ENCODE data around the gene CKB. TPM values are rescaled to one million over a fixed set of nuclear protein-coding genes. Genes with fewer than 3 reads are reported as not detected.

CKB gene
- polyA plus RNA-seq, 1 donor (not counting 4 experiments of a cell fraction or from before 2014, with no cell fraction given), result 10.0 TPM

DNA sequence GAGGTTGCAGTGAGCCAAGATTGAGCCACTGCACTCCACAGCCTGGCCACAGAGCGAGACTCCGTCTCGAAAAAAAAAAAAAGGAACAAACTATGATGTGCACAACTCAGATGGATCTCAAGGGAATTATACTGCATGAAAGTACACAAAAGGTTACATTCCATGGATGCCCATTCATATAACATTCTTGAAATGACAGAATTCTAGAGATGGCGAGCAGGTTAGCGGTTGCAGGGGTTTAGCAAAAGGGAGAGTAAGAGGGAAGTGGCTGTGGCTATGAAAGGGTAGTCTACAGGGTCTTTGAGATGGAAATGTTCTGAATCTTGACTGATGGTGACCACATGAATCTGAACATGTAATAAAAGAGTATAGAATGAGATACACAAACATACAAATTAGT lies 49.7 kb downstream of the CKB start:
- H3K9me1 ChIP-seq (ENCODE audit: control insufficient read depth, extremely low read depth, insufficient read depth, low read length), result peaks cover 4% of the 10 kb centered on the region
- DNase-seq (ENCODE audit: low read depth, low spot score), result no peak

More for the DNA sequence above, 49.7 kb downstream of the CKB start:
- TF ChIP-seq EZH2 (IDR thresholded peaks at IDR 0.05; ENCODE audit: low read length), result no peak
- TF ChIP-seq, protein P1, sequence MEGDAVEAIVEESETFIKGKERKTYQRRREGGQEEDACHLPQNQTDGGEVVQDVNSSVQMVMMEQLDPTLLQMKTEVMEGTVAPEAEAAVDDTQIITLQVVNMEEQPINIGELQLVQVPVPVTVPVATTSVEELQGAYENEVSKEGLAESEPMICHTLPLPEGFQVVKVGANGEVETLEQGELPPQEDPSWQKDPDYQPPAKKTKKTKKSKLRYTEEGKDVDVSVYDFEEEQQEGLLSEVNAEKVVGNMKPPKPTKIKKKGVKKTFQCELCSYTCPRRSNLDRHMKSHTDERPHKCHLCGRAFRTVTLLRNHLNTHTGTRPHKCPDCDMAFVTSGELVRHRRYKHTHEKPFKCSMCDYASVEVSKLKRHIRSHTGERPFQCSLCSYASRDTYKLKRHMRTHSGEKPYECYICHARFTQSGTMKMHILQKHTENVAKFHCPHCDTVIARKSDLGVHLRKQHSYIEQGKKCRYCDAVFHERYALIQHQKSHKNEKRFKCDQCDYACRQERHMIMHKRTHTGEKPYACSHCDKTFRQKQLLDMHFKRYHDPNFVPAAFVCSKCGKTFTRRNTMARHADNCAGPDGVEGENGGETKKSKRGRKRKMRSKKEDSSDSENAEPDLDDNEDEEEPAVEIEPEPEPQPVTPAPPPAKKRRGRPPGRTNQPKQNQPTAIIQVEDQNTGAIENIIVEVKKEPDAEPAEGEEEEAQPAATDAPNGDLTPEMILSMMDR (optimal IDR thresholded peaks at IDR 0.05 in 1 of 3, IDR thresholded peaks at IDR 0.05 in 1 of 3, conservative IDR thresholded peaks at IDR 0.05 in 1 of 3; ENCODE audit: extremely low read depth in 1 of 3, insufficient read depth in 2 of 3, low read length in 3 of 3), result no peak
- Histone ChIP-seq H3K9ac (ENCODE audit: control insufficient read depth, extremely low read depth, insufficient read depth, low read length) (no peak overlapping the region), H3K27me3 (ENCODE audit: control insufficient read depth, extremely low read depth, insufficient read depth, low read length) (no peaks in the 10 kb centered on the region), H3K79me2 (ENCODE audit: control insufficient read depth, insufficient read depth, low read length) (peaks cover 3% of the 10 kb centered on the region), H3K4me2 (ENCODE audit: control insufficient read depth, extremely low read depth, insufficient read depth, low read depth, low read length) (no peak overlapping the region), H4K20me1 (ENCODE audit: control insufficient read depth, extremely low read depth, insufficient read depth, low read length) (no peaks in the 10 kb centered on the region), H3K27ac (ENCODE audit: control insufficient read depth, insufficient read depth, low read length) (no peak overlapping the region), H2AFZ (ENCODE audit: control insufficient read depth, low read length) (no peak overlapping the region), H3K36me3 (ENCODE audit: control insufficient read depth in 2 of 2, extremely low read depth in 1 of 2, insufficient read depth in 2 of 2, low read length in 2 of 2) (peaks cover 29 to 50% of the 10 kb centered on the region in 2 experiments), H3K4me1 (ENCODE audit: control insufficient read depth, extremely low read depth, insufficient read depth, low read length) (no peaks in the 10 kb centered on the region), H3K4me3 (ENCODE audit: control insufficient read depth in 2 of 3, extremely low read depth in 1 of 3, insufficient read depth in 2 of 3, low read depth in 1 of 3, low read length in 3 of 3) (no peak overlapping the region), H3K9me3 (ENCODE audit: control insufficient read depth, low read depth, low read length) (no peaks in the 10 kb centered on the region)
- dilution Hi-C loops (cut with MboI; ENCODE audit: extremely low pct_ligation_motif_present, low sequenced_read_pairs), result no loop called here
- no peak for FAIRE-seq

Small RNA genes within 50 kb of the gene (small RNA-seq; reads per million reads assigned to genes)
- 0 reads per million in 3 experiments for gene RNU4-68P (ENCODE audit: insufficient read length in 3 of 3, low read depth in 3 of 3, low replicate concordance in 1 of 3)
- gene RNU7-160P (ENCODE audit: insufficient read length in 3 of 3, low read depth in 3 of 3, low replicate concordance in 1 of 3), result 0 reads per million in 3 experiments

Other genes with a start within 250 kb of the CKB start
- gene EIF5, start 188.6 kb downstream of the CKB start, polyA plus RNA-seq, result 139 to 283 TPM (median 221 TPM) in 3 replicates
- gene MARK3, start 137.4 kb downstream of the CKB start, polyA plus RNA-seq, result 104 to 133 TPM (median 109 TPM) in 3 replicates
- 4.4 to 8.9 TPM (median 5.9 TPM) in 3 replicates for gene TRMT61A, start 6.4 kb upstream of the CKB start, polyA plus RNA-seq
- 6.9 to 14.4 TPM (median 13.8 TPM) in 3 replicates for gene BAG5, start 39.8 kb upstream of the CKB start, polyA plus RNA-seq
- gene COA8, start 40.1 kb upstream of the CKB start, polyA plus RNA-seq, result 20.6 to 26.1 TPM (median 24.8 TPM) in 3 replicates
- 113 to 130 TPM (median 116 TPM) in 3 replicates for gene KLC1, start 106.4 kb upstream of the CKB start, polyA plus RNA-seq
- gene XRCC3, start 192.6 kb upstream of the CKB start, polyA plus RNA-seq, result 10.3 to 21.0 TPM (median 14.8 TPM) in 3 replicates
- 116 to 147 TPM (median 130 TPM) in 3 replicates for gene ZFYVE21, start 193.0 kb upstream of the CKB start, polyA plus RNA-seq